ENCODE results near the gene HSP90B1.

The HSP90B1 gene

GRCh38 chr12:103996595-103996994 is 66.4 kb downstream of the HSP90B1 start:
- no peak for DNase-seq (ENCODE audit: low spot score)
- no peak overlapping the region for H3K4me3 ChIP-seq
- no peak for TF ChIP-seq CTCF (IDR thresholded peaks at IDR 0.05)
- no peak overlapping the region for H3K27ac ChIP-seq

- H3K4me3 ChIP-seq: peak overlapping the region; percentile 10
- TF ChIP-seq CTCF (IDR thresholded peaks at IDR 0.05): no peak
- DNase-seq (ENCODE audit: low spot score): no peak
- no peak overlapping the region for H3K27ac ChIP-seq
Observed at GRCh38 chr12:103997286-103997900, 67.2 kb downstream of the HSP90B1 start.

Data from coronary artery (tissue), 2 donors.